GM18909 (cell line): ENCODE measurements around the gene ITIH5.

ENCODE experiments used
- ATAC-seq: cut with Tn5 transposase; IDR thresholded peaks from one replicate; pipeline ENCODE4 v1.9.1; 2021; ENCODE audit warnings: mild to moderate bottlenecking; ENCODE audit not compliant: unreplicated experiment, poor library complexity

Gene ITIH5

DNA sequence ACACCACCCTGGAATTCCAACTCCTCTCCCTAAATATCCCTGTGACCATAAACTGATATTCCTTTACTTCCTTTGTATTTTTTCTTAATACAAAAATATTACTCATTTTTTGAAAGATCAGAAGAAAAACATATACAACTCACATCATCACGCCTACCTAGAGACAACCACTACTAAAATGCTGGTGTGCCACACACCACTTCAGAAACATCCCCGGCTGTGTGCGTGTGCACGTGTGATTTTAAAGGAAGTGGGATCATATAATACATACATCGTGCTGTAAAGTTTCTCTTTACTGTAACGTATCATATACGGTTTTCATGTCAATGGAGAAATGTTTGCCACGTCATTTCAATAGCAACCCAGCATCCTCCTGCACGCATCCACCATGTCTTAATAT, 76.5 kb downstream of the ITIH5 start:
- no peak for ATAC-seq

- no peak for ATAC-seq
Measured at GRCh38 chr10:7589748-7590147, 77.0 kb downstream of the ITIH5 start.

DNA sequence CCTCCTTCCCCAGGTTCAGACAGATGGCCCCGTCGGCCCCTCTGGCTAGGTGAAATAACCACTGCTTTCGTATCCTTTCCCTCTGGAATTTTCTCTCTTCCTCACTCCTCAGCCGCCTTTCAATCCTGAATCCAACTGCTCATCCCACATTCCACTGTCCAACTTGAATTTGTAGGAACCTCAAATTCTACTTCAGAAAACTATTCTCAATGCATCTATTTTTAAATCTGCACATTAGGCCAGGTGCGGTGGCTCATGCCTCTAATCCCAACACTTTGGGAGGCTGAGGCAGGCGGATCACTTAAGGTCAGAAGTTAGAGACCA, 78.9 kb downstream of the ITIH5 start:
- ATAC-seq = no peak

- no peak for ATAC-seq
Measured at GRCh38 chr10:7587168-7587864, 79.5 kb downstream of the ITIH5 start.

GRCh38 chr10:7585228-7585627, 81.5 kb downstream of the ITIH5 start:
- no peak for ATAC-seq

GRCh38 chr10:7583626-7584025, 83.1 kb downstream of the ITIH5 start:
- no peak for ATAC-seq

GRCh38 chr10:7580520-7580919, 86.2 kb downstream of the ITIH5 start:
- ATAC-seq = no peak

GRCh38 chr10:7579681-7580080, 87.1 kb downstream of the ITIH5 start:
- ATAC-seq = no peak

GRCh38 chr10:7577579-7577978, 89.2 kb downstream of the ITIH5 start:
- no peak for ATAC-seq

- no peak for ATAC-seq
Measured at GRCh38 chr10:7577176-7577575, 89.6 kb downstream of the ITIH5 start.

- ATAC-seq = no peak
Measured at GRCh38 chr10:7576340-7576739, 90.4 kb downstream of the ITIH5 start.

- ATAC-seq = no peak
Measured at GRCh38 chr10:7572391-7572790, 94.4 kb downstream of the ITIH5 start.

GRCh38 chr10:7571981-7572380, 94.8 kb downstream of the ITIH5 start:
- no peak for ATAC-seq

- ATAC-seq = no peak
Measured at GRCh38 chr10:7567911-7568620, 98.7 kb downstream of the ITIH5 start.

- no peak for ATAC-seq
Measured at GRCh38 chr10:7566891-7567290, 99.9 kb downstream of the ITIH5 start.

DNA sequence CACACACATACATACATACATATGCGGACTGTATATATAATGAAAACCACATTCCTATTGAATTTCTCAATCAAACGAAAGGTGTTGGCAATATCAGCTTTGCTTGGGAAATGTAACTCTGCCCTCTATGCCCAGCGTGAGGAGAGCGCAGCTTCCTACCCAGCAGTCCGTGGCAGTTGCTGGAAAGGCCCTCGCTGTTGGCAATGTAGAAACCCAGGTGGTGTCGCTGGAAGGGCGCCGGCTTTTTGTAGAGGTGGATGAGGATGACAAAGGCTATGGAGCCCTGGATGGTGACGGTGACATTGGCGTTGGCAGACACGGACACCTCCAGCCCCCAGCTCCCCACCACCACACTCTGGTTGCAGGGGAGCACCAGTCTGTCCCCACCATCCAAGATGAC, 100.9 kb downstream of the ITIH5 start:
- ATAC-seq = no peak

GRCh38 chr10:7563770-7564169, 103.0 kb downstream of the ITIH5 start:
- ATAC-seq = no peak

- ATAC-seq = no peak
Measured at GRCh38 chr10:7563368-7563767, 103.4 kb downstream of the ITIH5 start.

DNA sequence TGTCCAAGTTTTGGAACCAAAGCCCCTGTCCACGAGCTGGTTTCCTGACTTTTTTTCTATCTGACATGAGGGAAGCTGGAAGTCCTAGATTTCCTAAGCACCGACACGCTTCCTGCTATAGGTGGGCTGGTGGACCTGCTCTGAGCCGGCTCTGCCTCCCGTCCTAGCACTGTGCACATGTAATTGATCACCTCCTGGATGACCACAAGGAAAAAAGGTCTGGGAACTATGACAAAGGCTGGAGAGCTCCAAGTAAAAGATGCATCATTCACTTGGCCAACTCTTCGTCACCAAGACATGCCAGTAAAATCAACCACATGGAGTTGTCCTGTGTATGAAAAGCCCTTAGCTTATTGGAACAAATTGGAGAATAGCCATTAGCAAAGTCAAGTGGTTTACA, 104.8 kb downstream of the ITIH5 start:
- ATAC-seq = no peak

DNA sequence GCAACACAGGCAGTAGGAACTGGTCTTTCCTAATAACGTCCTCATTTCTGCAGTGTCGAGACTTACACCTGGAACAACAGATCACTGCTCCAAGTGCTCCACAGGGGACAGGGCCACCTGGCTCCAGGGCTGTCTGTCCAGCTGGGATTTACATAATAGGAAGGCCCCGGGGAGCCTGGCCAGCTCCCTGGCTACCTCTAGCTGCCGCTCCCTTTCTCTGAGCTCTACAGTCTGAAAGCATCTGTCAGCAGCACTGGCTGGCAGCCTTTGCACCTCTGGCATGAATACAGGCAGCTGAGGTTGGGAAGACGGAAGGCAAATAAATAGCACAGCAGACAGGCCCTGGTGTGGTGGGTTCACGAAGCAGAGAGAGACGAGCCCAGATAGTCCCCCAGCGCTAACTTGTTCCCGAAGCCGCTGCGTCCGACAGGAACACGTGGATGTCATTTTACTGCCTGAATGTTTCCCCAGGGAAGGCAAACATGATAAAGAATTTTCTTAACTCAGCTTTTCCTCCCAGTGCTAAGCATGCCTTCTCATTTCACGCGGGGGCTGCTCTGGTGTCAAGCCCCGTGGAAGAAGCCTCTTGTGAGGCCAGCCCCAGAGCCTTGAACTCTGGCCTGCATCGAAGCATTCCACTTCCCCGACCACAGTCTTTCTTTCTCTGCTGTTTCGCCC, 105.4 kb downstream of the ITIH5 start:
- ATAC-seq = no peak

DNA sequence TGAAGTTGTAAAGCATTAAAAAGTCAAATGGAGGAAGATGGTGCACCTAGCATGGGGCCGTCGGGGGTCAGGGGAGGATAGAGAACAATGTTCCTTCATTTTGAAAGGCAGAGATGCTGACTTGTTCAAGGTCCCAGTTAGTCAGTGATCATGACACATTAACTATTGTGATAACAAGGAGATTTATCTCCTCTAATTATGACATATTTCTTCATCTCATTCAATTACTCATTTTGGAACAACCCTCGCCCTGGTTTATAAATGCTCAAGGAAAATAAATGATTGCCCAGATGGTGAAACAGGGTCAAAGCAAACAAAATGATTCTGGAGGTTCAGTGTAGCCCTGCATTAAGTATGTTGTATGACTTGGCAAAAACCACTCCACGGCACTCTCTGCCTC, 106.2 kb downstream of the ITIH5 start:
- no peak for ATAC-seq

DNA sequence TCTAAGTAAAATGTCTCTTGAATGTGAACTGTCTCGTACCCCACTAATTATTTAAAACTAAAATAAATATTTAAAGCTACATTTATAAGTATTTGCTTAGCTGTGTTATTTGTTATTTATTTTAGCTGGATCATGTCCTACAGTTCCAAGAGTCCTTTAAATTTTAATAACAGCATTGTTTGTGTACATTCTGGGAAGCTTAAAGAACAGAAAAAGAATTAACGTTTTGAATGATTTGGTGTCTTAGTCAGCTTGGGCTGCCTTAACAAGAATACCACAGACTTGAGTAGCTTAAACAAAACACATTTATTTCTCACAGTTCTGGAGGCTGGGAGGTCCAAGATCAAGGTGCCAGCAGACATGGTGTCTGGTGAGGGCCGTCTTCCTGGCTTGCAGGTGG, 107.4 kb downstream of the ITIH5 start:
- no peak for ATAC-seq
